ENCODE results near the gene CDH11.

The CDH11 gene

DNA sequence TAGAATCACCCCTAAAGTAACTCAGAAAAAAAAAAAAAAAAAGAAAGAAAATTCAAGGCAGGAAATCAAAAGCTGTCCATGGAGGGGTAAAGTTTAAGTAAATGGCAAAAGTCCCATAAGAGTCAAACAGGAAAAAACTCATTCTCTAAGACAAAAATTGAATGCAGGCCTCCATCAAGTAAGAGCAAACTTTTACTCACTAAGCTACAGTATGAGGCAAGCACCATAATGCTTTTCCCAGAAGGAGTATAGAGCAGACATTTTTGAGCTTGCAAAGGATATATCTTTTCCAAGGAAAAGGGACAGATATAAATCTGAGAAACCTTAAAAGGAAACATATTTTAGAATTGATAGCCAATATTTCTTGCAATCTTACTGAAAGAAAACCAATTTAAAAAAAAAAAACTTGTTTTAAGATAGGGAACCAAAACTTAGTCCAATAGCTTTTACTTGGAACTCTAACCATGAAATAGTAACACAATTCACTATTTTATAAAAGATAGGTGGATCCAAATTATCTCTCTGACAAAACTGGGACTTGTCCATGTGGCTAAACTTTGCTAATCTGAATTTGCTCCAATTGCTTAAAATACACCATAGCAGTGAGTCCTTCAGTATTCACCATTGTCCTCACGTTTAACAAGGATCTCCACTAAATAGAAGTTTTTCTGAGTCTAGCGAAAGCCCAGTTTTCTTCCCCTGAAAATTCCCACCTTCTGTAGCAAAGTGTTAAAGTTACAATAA, 99.8 kb downstream of the CDH11 start:
- no peak for DNase-seq

DNA sequence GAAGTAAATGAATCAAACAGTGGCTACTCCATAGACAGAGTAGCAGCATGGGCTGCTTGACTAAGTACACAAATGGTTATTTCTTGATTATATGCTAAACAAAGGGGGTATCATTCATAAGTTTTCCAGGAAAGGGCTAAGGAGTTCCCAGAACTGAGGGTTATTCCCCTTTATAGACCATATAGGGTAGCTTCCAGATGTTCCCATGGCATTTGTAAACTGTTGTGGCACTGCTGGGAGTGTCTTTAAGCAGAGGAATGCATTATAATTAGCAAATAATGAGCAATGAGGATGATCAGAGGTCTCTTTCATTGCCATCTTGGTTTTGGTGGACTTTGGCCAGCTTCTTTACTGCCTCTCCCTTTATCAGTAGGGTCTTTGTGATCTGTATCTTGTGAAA, 105.1 kb downstream of the CDH11 start:
- DNase-seq: no peak

DNA sequence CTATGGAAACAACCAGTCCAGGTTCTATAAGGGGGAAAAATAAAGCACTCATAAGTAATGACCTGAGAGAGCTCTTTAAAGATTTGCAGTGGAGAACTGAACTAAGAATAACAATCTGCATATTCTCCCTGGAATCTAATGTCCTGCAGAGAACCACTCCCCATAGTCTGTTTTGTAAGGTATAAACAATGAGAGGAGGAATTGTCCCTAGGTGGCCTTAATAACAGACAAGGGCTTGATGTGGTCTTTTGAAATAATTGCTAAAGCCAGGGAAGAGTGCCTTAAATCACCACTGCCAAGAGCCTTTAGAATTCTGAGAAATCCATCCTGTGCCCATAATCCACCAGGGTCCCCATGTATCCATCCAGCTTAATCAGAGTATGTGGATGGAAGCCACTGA, 106.3 kb downstream of the CDH11 start:
- no peak for DNase-seq

DNA sequence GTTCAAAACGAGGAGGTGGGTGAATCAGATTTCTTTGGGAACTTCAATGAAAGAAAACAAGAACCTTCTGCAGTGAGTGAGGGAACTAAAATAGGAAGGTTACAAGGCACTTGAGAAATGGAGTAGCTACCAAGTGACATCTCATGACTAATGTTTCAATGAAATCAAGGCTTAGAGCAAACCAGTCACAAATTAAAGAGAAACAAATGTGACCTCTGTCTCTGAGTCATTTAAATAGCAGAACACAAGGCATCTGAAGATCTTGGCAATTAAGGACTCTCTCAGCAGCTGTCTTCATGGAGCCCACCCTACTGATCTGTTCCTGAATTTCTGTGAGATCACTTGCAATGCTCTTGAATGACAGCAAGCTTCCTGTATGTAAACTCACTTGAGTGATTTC, 109.5 kb downstream of the CDH11 start:
- DNase-seq: no peak

DNA sequence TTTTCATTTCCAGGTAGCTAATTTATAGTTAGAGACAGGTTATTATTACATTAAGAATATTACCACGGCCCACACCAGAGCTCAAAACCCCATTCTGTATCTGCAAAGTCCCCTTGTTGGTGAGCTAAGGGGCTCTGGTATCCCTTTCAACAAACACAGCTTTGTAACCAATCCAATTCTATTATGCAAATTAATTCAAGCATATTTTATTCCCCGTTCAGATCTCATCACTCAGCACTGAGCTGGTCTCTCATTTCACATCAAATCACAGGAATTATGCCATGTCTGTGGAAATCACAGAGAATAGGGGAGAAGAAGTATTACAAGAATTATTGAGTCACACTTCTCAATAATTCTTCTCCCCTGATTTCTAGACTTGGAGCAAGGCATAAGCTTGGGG, 111.7 kb downstream of the CDH11 start:
- DNase-seq: no peak

DNA sequence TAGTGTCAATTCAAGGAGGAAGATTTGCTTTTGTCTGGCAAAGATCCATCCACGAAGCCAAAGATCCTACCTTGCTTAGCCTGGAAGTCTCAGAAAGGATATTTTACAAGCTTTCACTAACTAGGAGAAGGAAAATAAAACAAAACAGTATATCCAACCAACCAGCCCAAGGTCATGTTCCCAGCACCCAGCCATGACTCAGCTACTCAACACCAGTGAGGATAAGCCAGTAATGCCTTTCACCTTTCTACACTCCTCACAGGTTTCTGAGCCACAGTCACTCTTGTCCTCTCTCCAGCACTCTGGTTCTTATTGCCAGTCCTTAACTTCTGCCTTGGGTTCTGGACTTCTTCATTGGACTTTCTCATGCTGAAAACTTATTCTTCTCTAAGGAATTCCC, 116.2 kb downstream of the CDH11 start:
- no peak for DNase-seq

DNA sequence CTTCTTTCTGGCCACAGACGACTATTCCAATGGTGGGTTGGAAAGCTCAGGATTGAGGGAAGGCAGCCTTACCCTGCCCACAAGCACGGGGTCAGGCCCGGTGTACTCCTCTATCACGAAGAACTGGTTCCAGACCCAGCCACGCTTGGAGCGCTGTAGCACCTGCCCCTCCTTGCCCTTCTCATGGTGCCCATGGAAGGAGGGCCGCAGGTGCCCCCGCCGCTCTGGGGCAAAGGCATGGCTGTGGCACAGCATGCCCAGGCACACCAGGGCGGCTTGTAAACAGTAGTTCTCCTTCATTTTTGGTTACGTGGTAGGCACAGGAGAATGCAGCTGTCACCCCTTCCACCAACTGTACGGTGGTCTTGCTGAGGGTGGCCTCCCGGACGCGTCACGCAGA, 117.3 kb downstream of the CDH11 start:
- no peak for DNase-seq

DNA sequence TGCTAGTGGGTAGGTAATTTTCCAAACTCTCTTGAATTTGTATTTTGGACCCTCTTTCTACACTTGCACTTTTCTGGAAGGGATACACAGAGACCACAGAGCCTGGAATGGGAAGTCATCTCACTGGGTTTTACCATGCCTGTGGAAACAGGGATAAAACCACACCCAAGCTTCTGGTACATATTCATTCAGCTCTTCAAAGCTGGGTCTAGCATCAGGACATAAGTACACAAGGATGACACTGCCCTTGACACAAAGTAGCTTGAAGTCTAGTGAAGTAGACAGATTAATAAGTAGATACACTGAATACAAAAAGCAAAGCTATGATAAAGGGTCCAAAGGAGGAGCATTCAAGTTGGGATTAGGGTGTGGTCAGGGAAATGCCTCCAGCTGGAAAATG, 118.2 kb downstream of the CDH11 start:
- DNase-seq: no peak

DNA sequence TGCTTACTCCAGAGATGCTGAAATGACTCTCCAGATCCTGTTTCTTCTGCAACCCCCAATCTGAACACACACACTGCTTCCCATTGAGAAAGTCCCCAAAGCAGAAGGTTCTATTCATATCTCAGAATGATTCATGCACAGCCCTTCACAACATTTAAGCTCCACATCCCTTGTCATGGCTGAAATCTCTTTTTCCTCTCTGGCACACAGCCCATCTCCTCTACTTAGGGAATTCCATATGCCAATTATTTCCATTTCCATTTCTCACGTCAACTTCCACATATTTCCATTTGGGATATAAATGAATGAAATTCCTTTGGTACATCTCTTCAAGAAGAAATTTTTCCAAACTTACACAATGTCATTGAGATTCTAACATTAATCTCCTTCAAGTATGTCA, 119.6 kb downstream of the CDH11 start:
- DNase-seq: no peak

DNA sequence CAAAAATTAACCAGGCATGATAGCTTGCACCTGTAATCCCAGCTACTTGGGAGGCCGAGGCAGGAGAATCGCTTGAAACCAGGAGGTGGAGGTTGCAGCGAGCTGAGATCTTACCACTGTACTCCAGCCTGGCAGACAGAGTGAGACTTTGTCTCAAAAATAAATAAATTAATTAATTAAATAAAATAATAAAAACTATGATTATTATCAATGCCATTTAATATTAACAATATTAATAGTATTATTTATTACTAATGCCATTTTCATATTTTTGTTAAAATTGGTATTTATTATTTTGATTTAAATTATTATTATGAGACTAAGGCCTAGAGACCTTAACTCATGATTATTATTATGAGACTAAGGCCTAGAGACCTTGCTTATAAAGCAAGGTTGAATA, 121.2 kb downstream of the CDH11 start:
- no peak for DNase-seq

DNA sequence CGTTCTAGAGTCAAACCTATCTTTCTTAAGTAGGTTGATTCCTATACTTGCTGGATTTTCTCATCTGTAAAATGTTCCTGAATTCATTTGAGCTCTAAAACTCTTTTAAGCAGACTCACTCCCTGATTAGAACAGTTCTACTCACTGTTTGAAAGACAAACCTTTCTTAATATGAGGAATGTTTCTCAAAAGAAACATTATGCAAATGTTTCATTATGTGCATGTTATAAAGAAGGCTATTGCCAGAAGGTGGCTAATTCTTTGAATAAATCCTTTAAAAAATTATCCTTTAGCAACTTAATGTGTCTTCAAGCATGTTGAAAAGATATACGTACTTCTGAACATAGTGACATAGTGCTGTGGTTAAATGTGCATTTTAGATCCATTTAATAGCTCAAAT, 124.1 kb downstream of the CDH11 start:
- no peak for DNase-seq

DNA sequence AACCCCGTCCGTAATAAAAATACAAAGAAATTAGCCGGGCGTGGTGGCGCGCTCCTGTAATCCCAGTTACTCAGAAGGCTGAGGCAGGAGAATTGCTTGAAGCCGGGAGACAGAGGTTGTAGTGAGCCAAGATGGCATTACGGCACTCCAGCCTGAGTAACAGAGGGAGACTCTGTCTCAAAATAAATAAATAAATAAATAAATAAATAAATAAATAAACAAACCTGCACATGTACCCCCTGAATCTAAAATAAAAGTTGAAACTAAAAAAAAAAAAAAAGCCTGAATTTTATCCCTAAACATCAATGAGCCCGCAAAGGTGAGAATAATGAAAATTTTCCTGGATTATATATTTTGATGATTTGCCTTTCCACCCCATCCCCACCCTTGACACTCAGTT, 124.7 kb downstream of the CDH11 start:
- DNase-seq: no peak

DNA sequence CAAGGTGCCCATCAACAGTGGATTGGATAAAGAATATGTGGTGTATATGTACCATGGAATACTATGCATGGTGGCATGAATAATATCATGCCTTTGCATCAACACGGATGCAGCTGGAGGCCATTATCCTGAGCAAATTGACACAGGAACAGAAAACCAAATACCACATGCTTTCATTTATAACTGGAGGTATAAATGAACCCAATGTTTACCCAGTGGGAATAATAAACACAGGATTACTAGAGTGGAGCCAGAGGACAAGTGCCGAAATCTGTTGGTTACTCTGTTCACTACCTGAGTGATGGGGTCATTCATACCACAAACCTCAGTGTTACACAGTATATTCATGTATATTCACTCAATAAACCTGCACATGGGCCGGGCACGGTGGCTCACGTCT, 125.2 kb downstream of the CDH11 start:
- no peak for DNase-seq

DNA sequence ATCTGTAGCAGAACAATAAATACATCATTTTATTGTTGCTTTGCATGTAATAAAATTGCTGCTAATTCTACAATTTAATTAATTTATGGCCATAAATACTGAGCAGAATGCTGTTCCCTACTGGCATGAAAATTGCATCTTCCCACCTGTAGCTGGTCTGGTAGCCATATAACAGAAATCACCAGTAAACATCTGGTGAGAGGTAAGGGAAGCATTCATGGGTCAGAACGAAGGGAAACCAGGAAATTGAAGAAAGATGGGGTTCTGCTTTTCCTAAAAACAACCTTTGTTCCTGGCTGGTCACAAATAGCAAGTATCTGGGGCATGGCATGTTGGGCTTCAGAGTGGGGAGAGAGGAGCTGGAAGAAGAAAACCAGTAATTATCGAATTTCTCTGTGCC, 128.4 kb downstream of the CDH11 start:
- no peak for DNase-seq

DNA sequence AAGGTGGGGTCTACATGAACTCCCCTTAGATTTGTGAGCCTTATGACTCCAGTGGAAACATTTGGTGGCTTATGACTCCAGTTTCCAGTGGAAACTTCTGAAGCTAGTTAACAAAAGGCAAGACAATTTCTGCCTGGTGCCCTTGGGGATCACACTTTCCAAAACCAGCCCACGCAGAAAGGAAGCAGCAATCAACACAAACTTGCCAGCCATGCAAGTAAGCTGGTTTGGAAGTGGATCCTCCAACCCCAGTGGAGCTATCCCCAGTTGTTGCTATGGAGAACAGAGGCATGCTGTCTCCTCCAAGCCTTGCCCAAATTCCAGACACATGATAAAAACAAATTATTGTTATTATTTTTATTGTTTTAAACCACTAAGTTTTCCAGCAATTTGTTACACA, 130.9 kb downstream of the CDH11 start:
- DNase-seq: no peak

DNA sequence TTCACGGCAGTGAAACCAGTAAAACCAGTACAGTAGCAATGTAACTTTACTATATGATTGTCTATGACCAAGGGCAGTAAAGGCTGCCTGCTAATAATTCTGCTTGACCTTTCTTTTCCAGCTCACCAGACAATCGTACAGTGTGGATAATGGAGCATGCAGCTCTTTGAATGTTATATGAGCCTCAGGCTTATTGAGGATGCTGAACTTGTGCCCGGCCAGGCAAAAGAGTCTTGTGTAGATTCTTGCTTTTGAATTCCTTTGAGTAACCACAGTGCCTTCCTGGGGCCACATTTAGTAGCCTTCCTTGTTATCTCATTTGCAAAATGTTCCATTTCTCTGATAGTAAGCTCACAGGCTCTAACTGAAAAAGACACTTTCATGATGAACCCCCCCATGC, 131.8 kb downstream of the CDH11 start:
- no peak for DNase-seq

DNA sequence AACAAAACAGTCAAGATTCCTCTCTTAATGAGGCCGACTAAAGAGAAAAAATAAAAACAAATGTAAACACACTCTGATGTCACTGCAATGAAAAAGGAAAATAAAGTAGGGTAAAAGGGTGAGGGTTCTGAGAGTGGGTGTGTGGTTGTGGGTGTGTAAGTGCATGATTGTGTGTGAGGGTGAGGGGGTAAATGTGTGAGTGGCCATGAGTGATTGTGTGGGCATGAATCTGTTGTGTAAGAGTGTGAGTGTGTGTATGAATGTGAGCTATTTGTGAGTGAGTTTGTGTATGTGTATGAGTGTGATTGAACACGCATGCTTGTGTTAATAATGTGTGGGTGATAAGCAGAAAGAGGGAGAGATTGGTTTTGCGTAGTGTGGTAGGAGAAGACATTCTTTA, 132.8 kb downstream of the CDH11 start:
- DNase-seq: no peak

DNA sequence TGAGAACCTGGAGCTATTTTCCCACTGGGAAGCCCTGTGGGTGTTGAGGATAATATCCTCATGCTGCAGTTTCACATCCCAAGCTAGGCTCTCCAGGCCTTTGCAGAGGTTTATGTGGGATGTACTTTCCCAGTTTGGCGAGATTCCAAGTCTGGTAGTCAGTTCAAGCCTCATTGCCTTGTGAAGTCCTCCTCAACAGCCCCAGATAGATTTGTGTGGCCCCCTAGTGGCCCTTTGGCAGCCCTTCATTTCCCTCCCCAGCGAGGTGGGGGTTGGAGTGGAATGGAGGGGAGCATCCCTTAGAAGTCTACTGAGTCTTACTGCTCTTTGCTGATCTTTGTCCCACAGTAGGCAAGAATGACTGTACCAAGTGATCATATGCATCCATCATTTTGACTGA, 137.9 kb downstream of the CDH11 start:
- DNase-seq: no peak

DNA sequence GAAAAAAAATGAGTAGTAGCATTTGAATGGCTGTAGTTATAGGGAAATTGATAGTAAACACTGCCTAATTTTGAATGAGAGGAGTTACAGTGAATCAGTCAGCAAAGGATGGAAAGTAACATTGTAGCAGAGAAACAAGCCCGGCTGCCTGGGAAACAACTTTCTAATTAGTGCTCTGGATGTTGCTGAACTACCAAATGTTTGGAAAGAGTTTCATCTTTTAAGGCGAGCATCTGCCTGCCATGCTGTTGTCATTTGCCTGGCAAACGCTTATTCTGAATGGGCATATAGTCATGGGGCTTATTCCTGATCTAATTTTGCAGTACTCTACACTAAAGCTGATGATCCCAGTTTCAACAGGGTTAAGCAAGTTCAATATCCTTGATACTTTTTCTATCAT, 138.6 kb downstream of the CDH11 start:
- DNase-seq: no peak

DNA sequence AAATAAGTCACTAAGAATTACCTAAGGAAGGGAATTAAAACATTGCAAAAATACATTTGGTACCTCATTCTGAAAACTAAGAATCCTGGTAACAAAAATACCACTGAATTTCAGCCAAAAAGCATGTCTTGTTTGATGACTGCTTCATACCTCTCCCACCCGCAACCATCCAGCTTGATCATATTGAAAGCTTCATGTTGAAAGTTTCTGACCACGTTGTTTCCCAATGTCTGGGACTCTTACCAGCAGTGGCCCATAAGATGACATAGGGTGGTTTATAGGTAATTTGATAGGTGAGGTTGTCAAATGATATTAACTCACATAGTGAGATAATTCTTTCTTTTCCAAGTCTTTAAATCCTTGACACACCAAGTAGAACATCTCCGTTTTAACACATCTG, 139.3 kb downstream of the CDH11 start:
- no peak for DNase-seq

DNA sequence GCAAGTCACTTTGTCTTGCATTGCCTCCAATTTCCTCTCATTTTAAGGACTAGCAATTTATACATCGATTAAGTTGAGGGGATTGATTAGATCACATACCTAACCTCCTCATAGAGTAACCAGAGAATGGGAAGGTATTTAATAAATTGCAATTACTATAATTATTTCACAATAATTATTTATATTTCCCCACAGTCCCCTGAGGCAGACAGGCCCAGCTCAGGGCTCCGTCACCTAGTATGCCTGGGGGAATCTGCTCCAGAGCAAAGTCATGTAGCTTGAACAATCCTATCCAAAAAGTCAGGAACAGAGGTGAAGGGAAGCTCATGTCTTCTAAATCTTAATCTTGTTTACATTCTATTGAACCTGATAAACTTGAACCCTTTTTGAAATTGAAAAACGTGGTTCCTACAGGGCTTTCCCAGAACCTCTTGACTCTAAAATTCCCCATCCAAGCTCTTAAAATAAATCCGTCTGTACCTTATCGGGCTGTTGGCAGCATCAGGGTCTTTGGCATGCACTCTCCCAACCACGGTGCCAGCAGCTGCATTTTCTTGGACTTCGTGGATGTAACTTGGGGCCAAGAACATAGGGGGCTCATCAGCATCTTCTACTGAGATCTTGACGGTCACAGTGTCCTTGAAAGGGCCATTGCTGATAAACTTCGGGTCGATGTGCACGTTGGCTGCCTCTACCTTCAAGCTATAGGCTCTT, 140.1 kb downstream of the CDH11 start:
- DNase-seq: no peak

DNA sequence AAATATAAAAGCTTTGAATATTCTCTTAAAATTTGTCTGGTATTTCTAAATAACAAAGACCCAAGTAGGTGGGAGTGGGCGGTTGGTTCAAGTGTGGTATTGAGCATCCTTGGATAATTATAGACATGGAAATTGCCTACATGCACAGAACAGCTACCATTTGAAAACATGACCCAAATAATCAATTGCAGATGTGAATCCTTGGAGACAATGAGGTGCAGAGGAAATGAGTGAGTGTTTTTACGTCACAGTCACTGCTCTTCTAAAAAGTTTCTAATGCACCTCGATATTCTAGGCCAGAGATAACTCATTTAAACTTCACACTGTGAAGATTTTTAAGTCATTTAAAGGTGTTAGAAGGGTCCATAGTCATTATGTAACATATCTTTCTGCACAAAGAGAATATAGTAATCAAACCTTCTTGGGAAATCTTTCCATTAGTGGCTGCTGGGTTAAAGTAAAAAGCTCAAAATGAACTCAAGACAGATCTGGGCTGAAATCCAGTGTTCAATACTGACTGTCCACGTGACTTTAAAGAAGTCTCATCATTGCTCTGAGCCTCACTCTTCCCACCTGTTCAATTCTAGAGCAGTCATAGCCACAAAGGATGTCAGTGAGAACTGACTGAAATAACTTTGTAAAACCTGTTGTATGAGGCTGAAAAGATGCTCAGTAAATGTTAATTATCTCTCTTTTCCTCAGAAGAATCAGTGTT, 144.5 kb downstream of the CDH11 start:
- no peak for DNase-seq

DNA sequence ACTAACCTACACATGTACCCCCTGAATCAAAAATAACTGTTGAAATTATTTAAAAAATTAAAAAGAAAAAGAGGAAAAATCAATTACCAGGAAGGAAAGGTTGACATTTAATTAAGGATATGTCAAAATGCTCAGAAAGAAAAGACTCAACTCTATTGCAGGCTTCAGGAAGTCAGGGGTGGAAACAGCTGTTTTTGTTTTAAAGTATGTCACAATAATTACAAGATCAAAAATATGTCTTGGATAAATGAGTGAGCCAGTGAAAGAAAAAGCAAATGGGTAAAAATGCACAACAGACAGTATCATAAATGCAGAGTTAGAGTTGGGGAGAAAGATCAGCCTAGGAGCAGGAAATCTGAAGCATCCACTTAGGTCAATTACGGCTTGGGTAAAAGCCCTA, 146.0 kb downstream of the CDH11 start:
- DNase-seq: no peak

DNA sequence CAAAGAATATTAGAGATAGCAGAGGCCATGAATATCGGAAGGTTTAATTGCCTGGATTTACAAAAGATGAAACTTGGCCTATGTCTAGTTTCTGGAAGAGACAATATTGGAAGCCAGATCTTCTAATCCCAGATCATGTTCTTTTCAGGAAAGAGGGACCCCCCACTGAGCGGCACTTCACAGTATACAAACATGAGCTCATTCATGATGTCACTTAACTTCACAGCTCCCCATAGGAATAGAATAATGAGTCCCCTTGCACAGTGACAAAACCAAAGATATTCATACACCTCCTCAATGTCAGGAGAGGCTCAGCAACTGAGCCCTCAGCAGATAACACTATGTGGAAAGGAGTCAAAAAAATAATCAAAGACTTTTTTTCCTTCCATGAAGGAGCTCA, 147.5 kb downstream of the CDH11 start:
- no peak for DNase-seq

Measured in CD4-positive, alpha-beta T cell treated with Interleukin-12 subunit alpha and Interleukin-12 subunit beta, for 1 hour (primary cell).